ENCODE data around the gene VWA1.
"Not testable (repeated sequence)": the region's sequence is repeated elsewhere in the genome, so short reads cannot be mapped to it uniquely, and the experiment has no call there.

VWA1 gene

DNA sequence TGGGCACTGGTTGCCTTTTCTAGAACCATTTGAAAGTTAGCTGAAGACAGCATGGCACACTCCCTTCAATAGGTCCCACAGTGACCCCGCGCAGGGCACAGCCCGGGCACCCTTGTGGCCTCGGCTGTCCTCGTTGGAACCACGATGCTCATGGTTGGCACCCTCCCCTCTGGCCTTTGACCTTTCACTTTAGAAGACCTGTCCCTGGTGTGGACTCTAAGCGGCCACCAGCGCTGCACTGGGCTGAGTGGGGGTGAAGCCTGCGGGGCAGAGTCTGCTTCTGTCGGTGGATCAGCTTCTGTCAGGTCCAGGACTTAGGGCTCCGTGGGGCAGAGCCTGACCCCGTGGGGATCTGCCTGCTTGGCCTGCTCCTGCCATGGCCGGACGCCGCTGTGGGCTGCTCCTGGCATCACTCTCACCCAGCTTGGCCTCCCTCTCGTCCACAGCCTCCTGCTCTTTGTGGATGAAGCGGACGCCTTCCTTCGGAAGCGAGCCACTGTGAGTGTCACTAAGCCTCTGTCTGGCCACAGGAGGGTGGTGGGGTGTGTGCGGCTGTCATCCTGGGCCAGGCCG, 21.3 kb downstream of the VWA1 start:
- H3K4me1 Mint-ChIP-seq; DNase-seq (ENCODE audit: low spot score in 2 of 2); H3K27me3 Mint-ChIP-seq; ATAC-seq (ENCODE audit: low read depth); H3K27ac Mint-ChIP-seq; H3K9me3 Mint-ChIP-seq; H3K36me3 Mint-ChIP-seq; H3K4me3 Mint-ChIP-seq: not testable (repeated sequence)

DNA sequence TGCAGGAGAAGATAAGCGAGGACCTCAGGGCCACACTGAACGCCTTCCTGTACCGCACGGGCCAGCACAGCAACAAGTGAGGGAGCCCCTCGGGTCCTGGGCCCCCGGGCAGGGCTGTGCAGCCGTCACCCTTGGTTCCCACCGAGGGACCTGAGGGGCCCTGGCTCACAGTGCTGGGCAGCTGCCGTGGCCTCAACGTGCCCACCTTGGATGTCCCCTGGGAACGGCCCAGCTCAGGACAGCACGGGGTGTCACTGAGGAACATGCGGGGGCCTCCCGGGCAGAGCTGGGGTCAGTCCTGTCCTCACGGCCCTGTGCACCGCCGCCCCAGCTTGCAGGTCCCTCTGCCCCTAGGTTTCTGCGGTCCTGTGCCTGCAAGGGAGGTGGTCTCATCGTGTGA, 23.7 kb downstream of the VWA1 start:
- H3K4me3 Mint-ChIP-seq; H3K27me3 Mint-ChIP-seq; H3K36me3 Mint-ChIP-seq; H3K4me1 Mint-ChIP-seq; H3K27ac Mint-ChIP-seq; ATAC-seq (ENCODE audit: low read depth); DNase-seq (ENCODE audit: low spot score in 2 of 2); H3K9me3 Mint-ChIP-seq: not testable (repeated sequence)

DNA sequence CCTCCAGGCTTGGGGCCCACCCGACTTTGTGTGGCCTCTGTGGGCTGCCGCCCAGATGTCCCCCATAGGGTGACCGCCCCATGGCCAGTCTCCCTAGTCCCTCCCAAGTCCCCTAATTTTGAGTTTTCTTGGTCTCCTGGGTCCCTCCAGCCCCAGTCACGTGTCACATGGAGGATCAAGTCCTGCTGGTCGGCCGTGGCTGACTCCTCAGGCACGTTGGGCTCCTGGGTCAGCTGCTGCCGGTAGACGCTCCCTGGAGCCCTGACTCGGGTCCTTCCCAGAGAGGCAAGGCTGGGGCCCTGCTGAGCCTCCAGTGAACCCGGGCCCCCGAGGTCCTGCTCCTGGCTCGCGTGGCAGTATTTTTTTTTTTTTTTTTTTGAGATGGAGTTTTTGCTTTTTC, 24.2 kb downstream of the VWA1 start:
- not testable (repeated sequence) for H3K27ac Mint-ChIP-seq; H3K4me1 Mint-ChIP-seq; H3K4me3 Mint-ChIP-seq; H3K36me3 Mint-ChIP-seq; H3K27me3 Mint-ChIP-seq; DNase-seq (ENCODE audit: low spot score in 2 of 2); H3K9me3 Mint-ChIP-seq; ATAC-seq (ENCODE audit: low read depth)

DNA sequence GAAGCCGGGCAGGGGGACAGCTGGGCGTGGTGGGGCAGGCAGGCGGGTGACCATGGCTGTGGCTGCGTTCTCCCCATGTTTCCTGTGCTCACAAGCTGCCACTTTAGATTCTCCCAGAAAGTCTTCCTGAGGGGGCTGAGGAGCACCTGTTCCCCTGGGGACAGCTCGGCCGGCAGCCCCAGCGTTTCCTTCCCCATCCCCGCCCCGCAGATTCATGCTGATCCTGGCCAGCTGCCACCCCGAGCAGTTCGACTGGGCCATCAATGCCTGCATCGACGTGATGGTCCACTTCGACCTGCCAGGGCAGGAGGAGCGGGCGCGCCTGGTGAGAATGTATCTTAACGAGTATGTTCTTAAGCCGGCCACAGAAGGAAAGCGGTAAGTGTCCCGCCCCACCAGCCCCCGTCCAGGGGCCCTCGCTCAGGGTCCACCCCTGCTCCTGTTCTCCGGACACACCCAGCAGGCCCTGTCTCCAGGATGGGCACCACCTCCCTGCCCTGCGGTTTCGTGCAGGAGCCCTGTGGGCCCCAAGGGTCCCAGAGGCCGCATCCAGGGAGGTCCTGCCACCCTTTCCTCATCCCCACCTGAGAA, 25.1 kb downstream of the VWA1 start:
- Mint-ChIP-seq H3K9me3 (no peaks in the 10 kb centered on the region), H3K4me1 (no peaks in the 10 kb centered on the region), H3K27me3 (peaks cover 1% of the 10 kb centered on the region), H3K4me3 (no peak overlapping the region), H3K36me3 (no peaks in the 10 kb centered on the region), H3K27ac (no peak overlapping the region)
- DNase-seq (ENCODE audit: low spot score in 2 of 2) (no peak), ATAC-seq (ENCODE audit: low read depth) (no peak)

DNA sequence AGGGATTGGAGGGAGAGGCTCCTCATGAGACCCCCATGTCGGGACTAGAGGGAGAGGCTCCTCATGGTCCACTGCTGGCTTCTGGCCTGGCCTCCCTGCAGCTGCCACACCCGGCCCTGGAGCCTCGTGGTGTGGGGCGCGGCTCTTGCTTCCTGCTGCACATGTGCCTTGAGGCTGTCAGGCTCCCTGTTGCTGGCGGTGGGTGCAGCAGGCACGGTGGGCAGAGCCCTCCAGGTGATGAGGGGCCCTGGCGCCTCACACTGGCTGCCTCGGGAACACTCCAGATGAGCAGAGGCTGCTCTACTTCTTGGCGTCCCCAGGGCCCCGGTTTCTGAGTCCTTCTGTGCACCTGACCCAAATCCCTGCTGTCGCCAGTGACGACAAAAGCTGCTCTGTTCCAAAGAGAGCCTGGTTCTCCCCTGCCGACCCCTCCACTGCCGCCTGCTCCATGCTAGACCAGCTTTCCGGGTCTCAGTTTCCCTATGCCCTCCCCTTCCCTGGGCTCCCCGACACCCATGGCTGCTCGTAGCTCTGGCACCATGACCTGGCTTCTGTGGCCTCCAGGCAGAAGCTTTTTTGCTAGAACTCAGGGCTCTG, 26.3 kb downstream of the VWA1 start:
- no peak for ATAC-seq (ENCODE audit: low read depth)

DNA sequence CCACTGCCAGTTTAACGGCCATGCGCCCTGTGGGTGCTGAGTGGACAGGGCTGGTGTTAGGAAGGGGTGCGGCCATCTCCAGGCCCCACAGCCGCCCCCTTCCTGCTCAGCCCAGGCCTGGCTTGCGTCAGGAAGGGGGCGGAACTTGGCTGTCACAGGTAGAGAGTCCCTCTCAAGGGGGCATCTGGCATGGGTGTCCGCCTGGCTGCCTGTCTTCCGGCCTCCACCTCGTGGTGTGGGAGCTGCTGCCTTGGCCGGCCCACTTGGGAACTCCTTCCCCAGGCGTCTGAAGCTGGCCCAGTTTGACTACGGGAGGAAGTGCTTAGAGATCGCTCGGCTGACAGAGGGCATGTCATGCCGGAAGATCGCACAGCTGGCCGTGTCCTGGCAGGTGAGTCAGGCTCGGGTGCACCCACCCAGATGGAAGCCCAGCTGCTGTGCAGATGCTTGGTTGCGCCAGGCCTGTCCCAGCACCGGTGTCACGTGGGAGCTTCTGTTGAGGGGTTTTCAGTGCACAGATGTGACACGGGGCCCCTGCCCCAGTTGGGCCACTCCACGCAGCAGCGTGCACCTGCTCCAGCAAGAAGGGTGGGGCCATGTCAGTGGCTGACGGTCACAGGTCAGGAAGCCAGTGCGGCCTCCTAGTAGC, 27.0 kb downstream of the VWA1 start:
- H3K4me1 Mint-ChIP-seq: no peaks in the 10 kb centered on the region
- ATAC-seq (ENCODE audit: low read depth): peak; percentile 83

More for the DNA sequence above, 26.3 kb downstream of the VWA1 start:
- Mint-ChIP-seq H3K27me3 (peaks cover 4% of the 10 kb centered on the region), H3K9me3 (no peaks in the 10 kb centered on the region), H3K27ac (peak overlapping the region; percentile 35), H3K36me3 (no peaks in the 10 kb centered on the region), H3K4me3 (peak overlapping the region; percentile 67), H3K4me1 (no peaks in the 10 kb centered on the region)
- no peak for DNase-seq (ENCODE audit: low spot score in 2 of 2)

DNA sequence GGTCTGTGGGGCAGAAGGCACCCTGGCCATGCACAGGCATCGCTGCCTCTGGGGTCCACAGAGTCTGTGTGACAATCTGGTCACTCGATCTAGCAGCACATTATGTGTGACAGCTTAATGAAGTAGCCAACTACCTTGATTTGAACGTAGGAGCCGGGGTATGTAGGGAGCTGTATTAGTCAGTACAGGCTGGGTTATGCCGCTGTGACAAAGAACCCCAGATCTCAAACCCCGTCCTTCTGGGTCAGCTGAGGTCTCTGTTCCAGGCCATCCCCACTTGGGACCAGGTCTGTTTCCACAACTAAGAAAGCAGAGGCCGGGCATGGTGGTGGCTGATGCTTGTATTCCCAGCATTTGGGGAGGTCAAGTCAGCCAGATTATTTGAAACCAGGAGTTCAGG, 27.8 kb downstream of the VWA1 start:
- no peaks in the 10 kb centered on the region for H3K9me3 Mint-ChIP-seq
- no peak overlapping the region for H3K4me3 Mint-ChIP-seq
- H3K27me3 Mint-ChIP-seq: peaks cover 2% of the 10 kb centered on the region
- H3K4me1 Mint-ChIP-seq: no peaks in the 10 kb centered on the region
- H3K27ac Mint-ChIP-seq: no peak overlapping the region
- H3K36me3 Mint-ChIP-seq: no peaks in the 10 kb centered on the region
- no peak for ATAC-seq (ENCODE audit: low read depth)
- no peak for DNase-seq (ENCODE audit: low spot score in 2 of 2)

More for the DNA sequence above, 27.0 kb downstream of the VWA1 start:
- peak in 1 of 2 donors; percentile 26 for DNase-seq (ENCODE audit: low spot score in 2 of 2)
- Mint-ChIP-seq H3K27ac (peak overlapping the region; percentile 35), H3K36me3 (no peaks in the 10 kb centered on the region), H3K27me3 (peaks cover 2% of the 10 kb centered on the region), H3K9me3 (no peaks in the 10 kb centered on the region), H3K4me3 (peak overlapping the region; percentile 67)

DNA sequence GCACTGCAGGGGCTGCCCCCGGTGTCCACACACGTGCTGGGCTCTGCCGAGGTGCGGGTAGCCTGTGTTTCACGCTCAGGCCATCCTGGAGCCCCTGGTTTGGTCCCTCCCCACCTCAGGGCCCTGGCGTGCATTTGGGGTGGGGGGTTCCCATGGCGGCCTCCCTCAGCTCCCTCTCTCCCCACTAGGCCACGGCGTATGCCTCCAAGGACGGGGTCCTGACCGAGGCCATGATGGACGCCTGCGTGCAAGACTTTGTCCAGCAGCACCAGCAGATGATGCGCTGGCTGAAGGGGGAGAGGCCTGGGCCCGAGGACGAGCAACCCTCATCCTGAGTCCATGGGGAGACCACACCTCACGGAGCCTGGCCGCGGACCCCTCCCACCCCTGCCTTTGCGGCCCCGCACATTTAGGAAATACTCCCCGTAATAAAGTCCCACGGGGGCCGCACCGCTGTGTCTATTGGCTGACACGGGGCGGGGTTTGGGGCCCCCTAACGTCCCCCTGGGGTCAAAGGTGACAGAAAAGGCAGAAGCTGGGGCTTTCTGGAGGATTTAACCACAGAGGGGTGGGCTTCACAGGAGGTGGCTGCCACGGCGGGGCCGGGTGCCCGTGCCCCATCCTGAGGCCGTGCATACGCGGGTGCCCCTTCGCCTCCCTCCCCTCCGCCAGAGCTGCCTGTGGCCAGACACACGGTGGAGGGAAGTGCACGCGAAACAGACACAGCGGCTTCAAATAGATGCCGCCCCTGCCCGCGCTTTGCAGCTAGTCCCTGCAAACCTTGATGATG, 32.9 kb downstream of the VWA1 start:
- not testable (repeated sequence) for H3K36me3 Mint-ChIP-seq; ATAC-seq (ENCODE audit: low read depth); H3K27me3 Mint-ChIP-seq; DNase-seq (ENCODE audit: low spot score in 2 of 2); H3K4me3 Mint-ChIP-seq; H3K27ac Mint-ChIP-seq; H3K9me3 Mint-ChIP-seq
- H3K4me1 Mint-ChIP-seq: peaks cover 14% of the 10 kb centered on the region

DNA sequence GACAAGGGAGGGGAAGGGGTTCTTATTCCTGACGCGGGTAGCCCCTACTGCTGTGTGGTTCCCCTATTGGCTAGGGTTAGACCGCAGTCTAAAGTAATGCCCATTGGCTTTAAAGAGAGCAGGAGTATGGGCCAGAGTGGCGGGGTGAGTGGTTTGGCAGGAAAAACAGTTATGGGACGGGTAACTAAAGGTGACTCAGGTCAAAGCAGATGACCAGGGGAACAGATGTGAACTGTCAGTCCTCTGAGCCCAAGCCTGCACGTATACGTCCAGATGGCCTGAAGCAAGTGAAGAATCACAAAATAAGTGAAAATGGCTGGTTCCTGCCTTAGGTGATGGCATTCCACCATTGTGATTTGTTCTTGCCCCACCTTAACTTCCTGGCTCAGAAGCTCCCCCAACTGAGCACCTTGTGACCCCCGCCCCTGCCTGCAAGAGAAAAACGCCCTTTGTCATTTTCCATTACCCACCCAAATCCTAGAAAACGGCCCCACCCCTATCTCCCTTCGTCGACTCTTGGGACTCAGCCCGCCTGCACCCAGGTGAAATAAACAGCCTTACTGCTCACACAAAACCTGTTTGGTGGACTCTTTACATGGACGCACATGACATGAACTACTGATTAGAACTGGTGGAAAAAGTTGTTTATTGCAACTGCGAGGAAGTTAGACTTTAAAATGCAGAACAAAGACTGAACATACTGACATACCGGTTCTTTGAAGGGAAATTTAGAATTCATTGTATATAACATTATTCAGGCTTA, 35.3 kb downstream of the VWA1 start:
- DNase-seq (ENCODE audit: low spot score in 2 of 2) (no peak), ATAC-seq (ENCODE audit: low read depth) (peak; percentile 23)
- Mint-ChIP-seq H3K9me3 (no peaks in the 10 kb centered on the region), H3K27ac (peak overlapping the region; percentile 93), H3K4me1 (peaks cover 17% of the 10 kb centered on the region), H3K4me3 (peak overlapping the region; percentile 91), H3K36me3 (no peaks in the 10 kb centered on the region), H3K27me3 (peaks cover under 1% of the 10 kb centered on the region)

DNA sequence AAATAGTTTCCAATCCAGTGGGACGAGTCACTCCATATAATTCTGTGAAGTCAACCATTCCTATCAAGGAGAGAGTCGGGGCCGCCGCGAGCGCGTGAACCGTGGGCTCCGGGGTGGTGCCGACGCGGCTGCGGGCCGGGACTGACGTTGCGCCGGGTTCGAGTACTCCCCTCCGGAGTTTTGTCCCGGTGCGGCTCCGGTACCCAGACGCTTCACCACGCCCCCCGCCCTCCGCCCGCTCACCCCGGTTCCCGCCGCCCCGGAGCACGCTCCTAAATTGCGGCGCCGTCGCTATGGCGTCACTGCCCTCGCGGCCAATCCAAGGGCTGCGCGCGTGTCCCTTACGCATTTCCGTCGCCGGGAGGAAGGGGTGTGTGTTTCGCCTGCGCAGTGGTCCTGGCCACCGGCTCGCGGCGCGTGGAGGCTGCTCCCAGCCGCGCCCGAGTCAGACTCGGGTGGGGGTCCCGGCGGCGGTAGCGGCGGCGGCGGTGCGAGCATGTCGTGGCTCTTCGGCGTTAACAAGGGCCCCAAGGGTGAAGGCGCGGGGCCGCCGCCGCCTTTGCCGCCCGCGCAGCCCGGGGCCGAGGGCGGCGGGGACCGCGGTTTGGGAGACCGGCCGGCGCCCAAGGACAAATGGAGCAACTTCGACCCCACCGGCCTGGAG, 36.0 kb downstream of the VWA1 start, which contains the start of gene ATAD3B:
Gene ATAD3B, plus strand, starts transcription at position 377 of the 664 bp plus-strand sequence. Its CDS starts 120 bp downstream, at position 497.
- DNase-seq (ENCODE audit: low spot score in 2 of 2) (peak; percentile 77 to 80), ATAC-seq (ENCODE audit: low read depth) (peak; percentile 95)
- H3K36me3 Mint-ChIP-seq: no peaks in the 10 kb centered on the region
- no peaks in the 10 kb centered on the region for H3K27me3 Mint-ChIP-seq
- peak within 1 kb of the TSS; percentile 91 for H3K4me3 Mint-ChIP-seq
- peaks cover 17% of the 10 kb centered on the region for H3K4me1 Mint-ChIP-seq
- peak within 1 kb of the TSS; percentile 93 for H3K27ac Mint-ChIP-seq
- no peaks in the 10 kb centered on the region for H3K9me3 Mint-ChIP-seq

DNA sequence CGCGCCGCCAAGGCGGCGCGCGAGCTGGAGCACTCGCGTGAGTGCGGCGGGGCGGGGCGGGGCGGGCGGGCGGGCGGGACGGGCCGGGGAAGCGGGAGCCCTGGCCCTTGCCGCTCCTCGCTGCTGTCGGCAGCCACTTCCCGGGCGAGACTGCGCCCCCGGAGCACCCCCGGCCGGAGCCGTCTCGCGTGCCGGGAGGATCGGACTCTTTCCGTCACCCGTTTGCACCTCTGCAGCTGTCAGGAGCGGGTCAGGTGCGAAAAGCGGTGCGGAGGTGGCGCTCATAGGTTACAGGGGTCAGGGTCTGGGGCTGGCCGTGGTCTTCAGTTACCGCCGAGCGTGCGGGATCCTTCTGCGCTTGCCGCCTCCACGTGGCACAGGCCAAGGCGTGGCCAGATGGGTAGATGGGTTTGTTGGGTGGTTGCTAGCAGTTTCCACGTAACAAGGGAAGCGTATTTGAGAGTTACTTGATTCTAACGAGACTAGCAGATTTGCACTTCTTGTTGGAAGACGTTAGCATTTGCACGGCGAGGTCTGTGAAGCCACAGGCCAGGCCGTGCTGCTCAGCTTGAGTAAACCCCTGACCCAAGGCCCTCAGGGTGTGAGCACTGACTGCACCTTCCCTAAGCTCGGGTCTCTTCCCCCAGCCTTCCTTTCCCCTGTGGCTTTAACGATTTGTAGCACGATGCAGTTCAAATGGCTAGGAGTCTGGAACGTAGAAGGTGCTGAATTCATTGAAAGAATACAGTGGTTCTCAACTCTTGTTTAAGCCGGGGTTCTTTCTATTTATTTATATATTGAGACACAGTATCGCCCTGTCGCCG, 36.8 kb downstream of the VWA1 start:
- Mint-ChIP-seq H3K4me3 (peak overlapping the region; percentile 72), H3K4me1 (peaks cover 17% of the 10 kb centered on the region)
- H3K27ac Mint-ChIP-seq, H3K27me3 Mint-ChIP-seq, H3K9me3 Mint-ChIP-seq, H3K36me3 Mint-ChIP-seq: not testable (repeated sequence)
- DNase-seq (ENCODE audit: low spot score in 2 of 2) (peak in 1 of 2 donors; percentile 35), ATAC-seq (ENCODE audit: low read depth) (peak; percentile 37)

DNA sequence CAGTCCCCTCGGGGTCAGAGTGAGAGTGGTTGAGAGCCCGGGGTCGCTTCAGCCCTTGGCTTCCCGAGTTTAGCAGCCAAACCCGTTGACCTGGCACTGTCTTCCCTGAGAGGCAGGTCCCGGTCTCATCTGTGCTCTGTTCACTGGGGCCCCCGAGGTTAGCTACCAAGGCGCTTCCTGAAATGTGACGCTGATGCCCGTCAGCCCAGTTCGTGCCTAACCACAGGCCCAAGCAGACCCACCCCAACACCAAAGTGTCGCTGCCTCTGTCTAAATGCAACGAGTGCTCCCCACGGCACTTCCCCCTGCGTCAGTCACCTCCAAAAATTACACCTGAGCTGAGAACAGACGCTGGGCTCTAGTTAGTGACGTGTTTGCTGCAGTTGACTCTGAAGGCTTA, 40.5 kb downstream of the VWA1 start:
- not testable (repeated sequence) for H3K9me3 Mint-ChIP-seq; H3K27ac Mint-ChIP-seq; DNase-seq (ENCODE audit: low spot score in 2 of 2); H3K36me3 Mint-ChIP-seq; ATAC-seq (ENCODE audit: low read depth); H3K27me3 Mint-ChIP-seq; H3K4me3 Mint-ChIP-seq
- peaks cover 15% of the 10 kb centered on the region for H3K4me1 Mint-ChIP-seq
